Endothelial cell of umbilical vein (primary cell): Measurements from ENCODE around the gene ARHGEF26. TPM values are rescaled to one million over a fixed set of nuclear protein-coding genes. Genes with fewer than 3 reads are reported as not detected.

Experiments used
- BruUV-seq: library from RNA; stranded (reverse); fragments of 400-500 nt; replicated peaks from 2 replicates; lab custom pipeline; 2021; lab: Mats Ljungman, UMichigan
- CTCF ChIA-PET: fragments of 300-600, 350-600 bp; sonication (Branson Sonifier 250); formaldehyde crosslinking; loops from one replicate; lab custom pipeline; 2021; ENCODE audit warnings: antibody characterized with exemption, inconsistent platforms; lab: Charles Lee
- POLR2A ChIA-PET: fragments of 300-600, 350-600 bp; sonication (Branson Sonifier 250); formaldehyde crosslinking; loops from one replicate; lab custom pipeline; 2021; ENCODE audit warnings: antibody characterized with exemption, inconsistent platforms; lab: Charles Lee
- DNase-seq: peaks from one replicate; pipeline ENCODE4 v3.0.0-alpha.2; 2011; ENCODE audit warnings: low read depth, low spot score
- FAIRE-seq: peaks from 2 replicates; lab custom pipeline; 2011; peaks lifted over from hg19 to GRCh38; lab: Jason Lieb, UNC
- H2AFZ ChIP-seq: 2 replicates; pipeline ENCODE4 v1.6.0; 2012; ENCODE audit warnings: low read depth, low read length, control low read depth, inconsistent platforms
- H3K27ac ChIP-seq: 2 replicates; pipeline ENCODE4 v1.5.1; 2011; ENCODE audit warnings: low read depth, mild to moderate bottlenecking, control low read depth, low read length, moderate library complexity; ENCODE audit not compliant: insufficient read depth
- H3K27me3 ChIP-seq, 2 experiments: 2 replicates each; pipeline versions ENCODE4 v1.6.0 to v1.6.1; 2011; ENCODE audit warnings: low read length in 2 of 2, mixed read lengths in 1 of 2; ENCODE audit not compliant: control insufficient read depth in 2 of 2, insufficient read depth in 2 of 2
- H3K36me3 ChIP-seq, 2 experiments: 2 replicates in 1 of 2; 3 replicates in 1 of 2; pipeline ENCODE4 v1.5.1; 2011; ENCODE audit warnings: low read length in 2 of 2, mild to moderate bottlenecking in 1 of 2, moderate library complexity in 1 of 2; ENCODE audit not compliant: control insufficient read depth in 2 of 2, insufficient read depth in 2 of 2; ENCODE audit errors: extremely low read depth in 1 of 2
- H3K4me1 ChIP-seq: 3 replicates; pipeline ENCODE4 v1.5.1; 2011; ENCODE audit warnings: mild to moderate bottlenecking, low read length; ENCODE audit not compliant: control insufficient read depth, insufficient read depth; ENCODE audit errors: extremely low read depth
- H3K4me2 ChIP-seq: 2 replicates; pipeline ENCODE4 v1.6.1; 2011; ENCODE audit warnings: low read length, control low read depth, mixed read lengths; ENCODE audit not compliant: insufficient read depth
- H3K4me3 ChIP-seq, 3 experiments: fragments of 200-600 bp in 1 of 3; sonication (generic), shearing (Covaris generic) in 1 of 3; replicated peaks in 1 of 3; 2 replicates each; pipeline ENCODE4 v1.5.1; 2011 to 2016; ENCODE audit warnings: control low read depth in 3 of 3, low read length in 3 of 3, mild to moderate bottlenecking in 2 of 3, inconsistent platforms in 1 of 3, low read depth in 1 of 3, moderate library complexity in 1 of 3; ENCODE audit not compliant: insufficient read depth in 1 of 3
- H3K79me2 ChIP-seq: 2 replicates; pipeline ENCODE4 v1.6.0; 2012; ENCODE audit warnings: low read length, inconsistent platforms; ENCODE audit not compliant: control insufficient read depth, insufficient read depth
- H3K9ac ChIP-seq: replicated peaks from 2 replicates; pipeline ENCODE3; 2011; ENCODE audit warnings: low read length, control low read depth; ENCODE audit not compliant: insufficient read depth; ENCODE audit errors: extremely low read depth
- H3K9me1 ChIP-seq: replicated peaks from 3 replicates; pipeline ENCODE4 v1.6.0; 2011; ENCODE audit warnings: mild to moderate bottlenecking, low read length; ENCODE audit not compliant: control insufficient read depth, insufficient read depth; ENCODE audit errors: extremely low read depth
- H3K9me3 ChIP-seq: replicated peaks from 2 replicates; pipeline ENCODE4 v1.5.1; 2012; ENCODE audit warnings: low read length, inconsistent platforms; ENCODE audit not compliant: control insufficient read depth, insufficient read depth
- H4K20me1 ChIP-seq: replicated peaks from 2 replicates; pipeline ENCODE3; 2011; ENCODE audit warnings: mild to moderate bottlenecking, low read length; ENCODE audit not compliant: control insufficient read depth, insufficient read depth; ENCODE audit errors: extremely low read depth
- EZH2 ChIP-seq: IDR thresholded peaks from 2 replicates; pipeline ENCODE4 v1.6.1; 2012; ENCODE audit warnings: borderline replicate concordance, low read depth, mild to moderate bottlenecking, moderate library complexity, low read length, inconsistent platforms; ENCODE audit not compliant: severe bottlenecking
- FOS ChIP-seq: IDR thresholded peaks from 2 replicates; pipeline ENCODE4 v1.6.1; 2011; ENCODE audit warnings: mild to moderate bottlenecking, low read length, moderate library complexity, borderline replicate concordance; ENCODE audit not compliant: insufficient read depth
- GATA2 ChIP-seq: IDR thresholded peaks from 2 replicates; pipeline ENCODE4 v1.7.0; 2011; ENCODE audit warnings: low read depth, mild to moderate bottlenecking, moderate library complexity, mixed read lengths, low read length; ENCODE audit not compliant: insufficient read length, insufficient read depth
- JUN ChIP-seq: IDR thresholded peaks from 2 replicates; pipeline ENCODE4 v1.6.1; 2011; ENCODE audit warnings: borderline replicate concordance, low read depth; ENCODE audit not compliant: insufficient read length, insufficient read depth
- MYC ChIP-seq: IDR thresholded peaks from one replicate; pipeline ENCODE4 v1.6.1; 2011; ENCODE audit warnings: mild to moderate bottlenecking, low read depth, low read length
- POLR2A ChIP-seq: IDR thresholded peaks from 2 replicates; pipeline ENCODE4 v1.6.1; 2012; ENCODE audit warnings: low read depth, mild to moderate bottlenecking, control low read depth, low read length
- POLR2AphosphoS5 ChIP-seq: IDR thresholded peaks from 2 replicates; pipeline ENCODE4 v1.6.1; 2012; ENCODE audit warnings: low read depth, mild to moderate bottlenecking, control low read depth, low read length, moderate library complexity; ENCODE audit not compliant: insufficient read depth
- dilution Hi-C: fragments of 300-500 bp; cut with MboI; formaldehyde crosslinking; loops from one replicate; pipeline ENCODE4 v1.15.0; 2019; ENCODE audit warnings: low sequenced_read_pairs; ENCODE audit not compliant: extremely low pct_ligation_motif_present
- intact Hi-C: fragments of 100-400 bp; cut with micrococcal nuclease; formaldehyde crosslinking; loops from one replicate; pipeline ENCODE4 v1.10.0; 2022
- polyA plus RNA-seq, 4 experiments: library from polyadenylated mRNA; depleted of rRNA in 3 of 4; stranded (reverse) in 3 of 4; unstranded in 1 of 4; fragments of >200 nt; gene quantifications; 2 replicates each; pipeline versions ENCODE4 v1.2.1 to v1.2.3, GENCODE V29; 2011 to 2012; ENCODE audit warnings: missing spikeins in 1 of 4
- total RNA-seq: library from RNA; stranded (reverse); gene quantifications from 2 replicates; pipeline ENCODE4 v1.2.3, GENCODE V29; 2021
- TF ChIP-seq, protein P1 (sequence below), 2 donors: IDR thresholded peaks; 1 replicate in 1 of 2; 2 replicates in 1 of 2; pipeline ENCODE4 v1.5.1; 2011; ENCODE audit warnings: low read length in 2 of 2, mild to moderate bottlenecking in 2 of 2, moderate library complexity in 2 of 2, control low read depth in 1 of 2, inconsistent platforms in 1 of 2, low read depth in 1 of 2; ENCODE audit not compliant: insufficient read depth in 1 of 2; ENCODE audit errors: extremely low read depth in 1 of 2
- TF ChIP-seq, protein P2 (sequence below): IDR thresholded peaks from 2 replicates; pipeline ENCODE4 v1.6.1; 2011; ENCODE audit not compliant: insufficient read depth, insufficient read length

ARHGEF26 gene
- total and polyA plus RNA-seq, 2 donors (not counting 3 experiments of a cell fraction or from before 2014, with no cell fraction given), result 0.57 to 2.9 TPM

DNA sequence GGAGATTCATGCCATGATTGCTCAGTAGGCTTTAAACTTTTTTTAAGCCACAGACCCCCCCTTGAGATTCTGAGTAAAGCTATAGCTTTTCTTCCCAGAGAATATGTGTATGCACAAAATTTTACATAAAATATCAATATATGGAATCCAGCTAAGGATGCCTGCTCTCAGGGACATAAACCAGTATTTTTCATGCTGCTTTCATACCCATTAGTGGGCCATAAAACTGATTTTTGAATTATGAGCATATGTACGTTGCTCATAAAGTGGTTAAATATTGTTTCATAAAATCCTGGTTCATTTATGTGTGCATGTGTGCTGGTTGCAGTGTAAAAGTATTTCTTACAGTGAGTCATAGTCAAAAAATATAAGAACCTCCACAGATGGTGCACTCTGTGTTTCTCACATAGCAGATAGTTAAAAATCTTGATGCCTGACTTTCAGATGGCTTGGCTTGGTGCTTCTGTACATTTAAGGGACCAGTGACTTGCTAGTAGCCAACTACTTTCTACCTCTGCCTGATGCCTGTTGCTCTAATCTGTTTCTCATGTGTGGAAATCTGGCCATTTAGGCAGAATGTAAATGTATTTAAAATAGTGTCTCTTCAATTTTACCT lies 71.9 kb downstream of the ARHGEF26 start:
- H3K9me3 ChIP-seq, result no peaks in the 10 kb centered on the region
- TF ChIP-seq EZH2 (no peak), POLR2A (no peak), JUN (no peak), MYC (no peak), FOS (no peak), GATA2 (no peak), POLR2AphosphoS5 (no peak)
- TF ChIP-seq, protein P1, sequence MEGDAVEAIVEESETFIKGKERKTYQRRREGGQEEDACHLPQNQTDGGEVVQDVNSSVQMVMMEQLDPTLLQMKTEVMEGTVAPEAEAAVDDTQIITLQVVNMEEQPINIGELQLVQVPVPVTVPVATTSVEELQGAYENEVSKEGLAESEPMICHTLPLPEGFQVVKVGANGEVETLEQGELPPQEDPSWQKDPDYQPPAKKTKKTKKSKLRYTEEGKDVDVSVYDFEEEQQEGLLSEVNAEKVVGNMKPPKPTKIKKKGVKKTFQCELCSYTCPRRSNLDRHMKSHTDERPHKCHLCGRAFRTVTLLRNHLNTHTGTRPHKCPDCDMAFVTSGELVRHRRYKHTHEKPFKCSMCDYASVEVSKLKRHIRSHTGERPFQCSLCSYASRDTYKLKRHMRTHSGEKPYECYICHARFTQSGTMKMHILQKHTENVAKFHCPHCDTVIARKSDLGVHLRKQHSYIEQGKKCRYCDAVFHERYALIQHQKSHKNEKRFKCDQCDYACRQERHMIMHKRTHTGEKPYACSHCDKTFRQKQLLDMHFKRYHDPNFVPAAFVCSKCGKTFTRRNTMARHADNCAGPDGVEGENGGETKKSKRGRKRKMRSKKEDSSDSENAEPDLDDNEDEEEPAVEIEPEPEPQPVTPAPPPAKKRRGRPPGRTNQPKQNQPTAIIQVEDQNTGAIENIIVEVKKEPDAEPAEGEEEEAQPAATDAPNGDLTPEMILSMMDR (IDR thresholded peaks at IDR 0.05; ENCODE audit: extremely low read depth in 1 of 2, insufficient read depth in 1 of 2, low read depth in 1 of 2, low read length in 2 of 2), result no peak
- TF ChIP-seq, protein P2, sequence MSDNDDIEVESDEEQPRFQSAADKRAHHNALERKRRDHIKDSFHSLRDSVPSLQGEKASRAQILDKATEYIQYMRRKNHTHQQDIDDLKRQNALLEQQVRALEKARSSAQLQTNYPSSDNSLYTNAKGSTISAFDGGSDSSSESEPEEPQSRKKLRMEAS, result no peak
- H3K4me1 ChIP-seq, result no peaks in the 10 kb centered on the region
- H3K4me3 ChIP-seq, result no peak overlapping the region
- FAIRE-seq, result no peak
- H2AFZ ChIP-seq, result no peak overlapping the region
- no peak overlapping the region for H3K27ac ChIP-seq
- no peak for DNase-seq
- no peaks in the 10 kb centered on the region for H3K79me2 ChIP-seq
- no peaks in the 10 kb centered on the region for H3K36me3 ChIP-seq
- H4K20me1 ChIP-seq, result no peaks in the 10 kb centered on the region
- dilution Hi-C loops (no loop called here), intact Hi-C loops (no loop called here)
- no peak overlapping the region for H3K9ac ChIP-seq
- ChIA-PET POLR2A (no interaction called here), CTCF (no interaction called here)
- no peaks in the 10 kb centered on the region for H3K27me3 ChIP-seq
- no peak overlapping the region for H3K4me2 ChIP-seq
- no TSS peak for BruUV-seq
- H3K9me1 ChIP-seq, result no peaks in the 10 kb centered on the region
